Measurements from ENCODE around the gene GABRD. TPM values are rescaled to one million over a fixed set of nuclear protein-coding genes. Genes with fewer than 3 reads are reported as not detected.

The GABRD gene
- total and polyA plus RNA-seq, 2 donors (not counting 3 experiments of a cell fraction or from before 2014, with no cell fraction given) = not detected

DNA sequence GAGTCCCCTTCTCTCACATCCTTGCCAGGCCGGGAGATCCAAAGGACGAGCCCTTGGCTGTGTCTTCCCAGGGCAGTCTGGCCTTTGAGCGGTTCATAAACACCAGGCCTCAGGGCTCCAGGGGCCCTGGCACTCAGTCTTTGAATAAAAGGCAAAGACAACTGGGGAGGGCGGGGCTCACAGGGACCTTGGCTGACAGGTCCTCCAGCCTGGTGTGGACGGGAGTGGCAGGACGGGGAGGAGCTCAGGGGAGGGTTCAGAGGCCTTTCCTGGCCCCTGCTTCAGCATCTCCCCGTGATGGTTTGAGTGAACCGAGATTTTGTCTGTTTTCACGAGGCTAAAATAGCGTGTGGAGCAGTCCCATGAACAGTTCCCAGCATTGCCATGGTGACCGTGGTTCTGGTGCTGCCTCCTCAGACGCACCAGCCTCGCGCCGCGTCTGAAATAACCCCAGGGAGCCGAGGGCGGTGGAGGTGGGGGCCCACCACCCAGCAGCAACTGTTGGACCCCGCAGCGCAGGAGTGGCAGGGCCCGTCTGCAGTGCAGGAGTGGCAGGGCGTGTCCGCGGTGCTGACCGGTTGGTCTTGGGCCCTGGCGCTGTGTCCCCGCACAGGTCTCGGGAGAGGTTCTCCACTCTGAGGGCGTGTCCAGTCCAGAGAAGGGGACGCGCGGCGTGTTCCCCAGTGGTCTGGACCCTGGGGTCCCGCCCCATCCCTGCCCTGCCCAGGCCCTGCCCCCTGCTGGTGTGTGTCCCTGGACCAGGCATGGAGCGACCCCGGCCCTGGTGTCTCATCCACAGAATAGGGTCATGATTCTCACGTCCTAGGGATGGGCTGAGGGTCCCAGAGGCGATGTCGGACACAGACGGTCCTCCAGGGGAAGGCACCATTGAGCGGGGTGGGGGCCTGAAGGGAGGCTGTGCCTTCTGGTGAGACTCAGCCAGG, 24.0 kb downstream of the GABRD start:
- FAIRE-seq = no peak
- H2AFZ ChIP-seq (ENCODE audit: low read depth, low read length) = no peak overlapping the region
- no peaks in the 10 kb centered on the region for H3K36me3 ChIP-seq (ENCODE audit: control insufficient read depth in 2 of 2, extremely low read depth in 1 of 2, insufficient read depth in 2 of 2, low read length in 2 of 2)
- H3K27ac ChIP-seq (ENCODE audit: insufficient read depth, low read depth, low read length) = no peak overlapping the region
- POLR2A ChIA-PET = no interaction called here
- H3K9me1 ChIP-seq (replicated peaks; ENCODE audit: control insufficient read depth, extremely low read depth, insufficient read depth, low read length) = no peaks in the 10 kb centered on the region
- dilution Hi-C loops (cut with MboI; ENCODE audit: extremely low pct_ligation_motif_present, low sequenced_read_pairs) (no loop called here), intact Hi-C loops (cut with micrococcal nuclease) (no loop called here)
- no peak overlapping the region for H3K4me3 ChIP-seq (replicated peaks in 1 of 3; ENCODE audit: insufficient read depth in 1 of 3, low read depth in 1 of 3, low read length in 3 of 3)
- no peak overlapping the region for H3K9ac ChIP-seq (replicated peaks; ENCODE audit: extremely low read depth, insufficient read depth, low read length)
- no peak overlapping the region for H3K4me2 ChIP-seq (ENCODE audit: insufficient read depth, low read length)
- no peaks in the 10 kb centered on the region for H3K79me2 ChIP-seq (ENCODE audit: control insufficient read depth, insufficient read depth, low read length)
- H4K20me1 ChIP-seq (replicated peaks; ENCODE audit: control insufficient read depth, extremely low read depth, insufficient read depth, low read length) = no peaks in the 10 kb centered on the region
- TF ChIP-seq, protein P1, sequence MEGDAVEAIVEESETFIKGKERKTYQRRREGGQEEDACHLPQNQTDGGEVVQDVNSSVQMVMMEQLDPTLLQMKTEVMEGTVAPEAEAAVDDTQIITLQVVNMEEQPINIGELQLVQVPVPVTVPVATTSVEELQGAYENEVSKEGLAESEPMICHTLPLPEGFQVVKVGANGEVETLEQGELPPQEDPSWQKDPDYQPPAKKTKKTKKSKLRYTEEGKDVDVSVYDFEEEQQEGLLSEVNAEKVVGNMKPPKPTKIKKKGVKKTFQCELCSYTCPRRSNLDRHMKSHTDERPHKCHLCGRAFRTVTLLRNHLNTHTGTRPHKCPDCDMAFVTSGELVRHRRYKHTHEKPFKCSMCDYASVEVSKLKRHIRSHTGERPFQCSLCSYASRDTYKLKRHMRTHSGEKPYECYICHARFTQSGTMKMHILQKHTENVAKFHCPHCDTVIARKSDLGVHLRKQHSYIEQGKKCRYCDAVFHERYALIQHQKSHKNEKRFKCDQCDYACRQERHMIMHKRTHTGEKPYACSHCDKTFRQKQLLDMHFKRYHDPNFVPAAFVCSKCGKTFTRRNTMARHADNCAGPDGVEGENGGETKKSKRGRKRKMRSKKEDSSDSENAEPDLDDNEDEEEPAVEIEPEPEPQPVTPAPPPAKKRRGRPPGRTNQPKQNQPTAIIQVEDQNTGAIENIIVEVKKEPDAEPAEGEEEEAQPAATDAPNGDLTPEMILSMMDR (IDR thresholded peaks at IDR 0.05; ENCODE audit: extremely low read depth in 1 of 2, insufficient read depth in 1 of 2, low read depth in 1 of 2, low read length in 2 of 2) = no peak
- no peak for TF ChIP-seq POLR2A (IDR thresholded peaks at IDR 0.05; ENCODE audit: low read depth, low read length)
- no peak for TF ChIP-seq MYC (IDR thresholded peaks at IDR 0.05; ENCODE audit: low read depth, low read length)
- TF ChIP-seq JUN (IDR thresholded peaks at IDR 0.05; ENCODE audit: borderline replicate concordance, insufficient read depth, insufficient read length, low read depth) = no peak
- no peak for TF ChIP-seq POLR2AphosphoS5 (IDR thresholded peaks at IDR 0.05; ENCODE audit: insufficient read depth, low read depth, low read length)
- no peak for TF ChIP-seq FOS (IDR thresholded peaks at IDR 0.05; ENCODE audit: borderline replicate concordance, insufficient read depth, low read length)
- BruUV-seq (replicated peaks) = no TSS peak
- no peaks in the 10 kb centered on the region for H3K9me3 ChIP-seq (replicated peaks; ENCODE audit: control insufficient read depth, insufficient read depth, low read length)
- H3K27me3 ChIP-seq (ENCODE audit: control insufficient read depth in 2 of 2, insufficient read depth in 2 of 2, low read length in 2 of 2) = no peaks in the 10 kb centered on the region
- CTCF ChIA-PET = interaction anchor here (1.8 to 4.2 kb wide), 7 partner anchors 11 to 131 kb away, joined by 5 to 108 read pairs (median 15); partner anchors contain the start of gene CFAP74
- no peaks in the 10 kb centered on the region for H3K4me1 ChIP-seq (ENCODE audit: control insufficient read depth, extremely low read depth, insufficient read depth, low read length)
- no peak for DNase-seq (ENCODE audit: low read depth, low spot score)

All from endothelial cell of umbilical vein (primary cell).